Gastroesophageal sphincter (tissue), 3 donors: ENCODE data around the gene PSMD5.

Experiments
- POLR2A ChIP-seq, 2 donors: fragments of 450-650 bp; IDR thresholded peaks; one replicate each; pipeline ENCODE4 v1.6.1; 2017; ENCODE audit warnings: antibody characterized with exemption in 2 of 2, mild to moderate bottlenecking in 2 of 2, moderate library complexity in 1 of 2
- TF ChIP-seq, protein P1 (sequence below), 4 experiments: fragments of 200-600 bp in 2 of 4; fragments of 450-650 bp in 2 of 4; sonication (generic) in 1 of 4; IDR thresholded peaks; one replicate each; pipeline ENCODE4 v1.5.1; 2017 to 2019; ENCODE audit warnings: antibody characterized with exemption in 4 of 4, mild to moderate bottlenecking in 2 of 4, moderate library complexity in 2 of 4

DNA sequence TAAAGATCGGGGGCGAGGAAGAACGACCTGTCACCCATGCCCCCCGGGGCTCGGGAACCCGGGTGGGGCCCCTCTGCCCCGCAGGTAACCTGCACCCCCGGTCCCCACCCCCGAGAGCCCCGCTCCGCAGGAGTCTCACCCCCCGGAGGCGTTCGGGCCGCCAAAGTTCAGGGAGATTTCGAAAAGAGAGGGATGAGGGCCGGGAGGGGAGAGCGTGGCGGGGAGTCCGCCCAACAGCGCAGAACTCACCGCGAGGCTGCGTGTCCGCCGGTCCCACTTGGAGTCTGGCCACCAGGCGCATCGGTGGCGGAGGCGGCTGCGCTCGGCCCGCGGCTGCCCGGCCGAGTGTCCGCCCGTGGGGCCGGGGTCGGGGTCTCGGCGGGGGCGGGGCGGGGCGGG lies 34.1 kb upstream of the PSMD5 start, which contains the start of gene PHF19:
- no peak for TF ChIP-seq POLR2A (IDR thresholded peaks at IDR 0.05)
- TF ChIP-seq, protein P1, sequence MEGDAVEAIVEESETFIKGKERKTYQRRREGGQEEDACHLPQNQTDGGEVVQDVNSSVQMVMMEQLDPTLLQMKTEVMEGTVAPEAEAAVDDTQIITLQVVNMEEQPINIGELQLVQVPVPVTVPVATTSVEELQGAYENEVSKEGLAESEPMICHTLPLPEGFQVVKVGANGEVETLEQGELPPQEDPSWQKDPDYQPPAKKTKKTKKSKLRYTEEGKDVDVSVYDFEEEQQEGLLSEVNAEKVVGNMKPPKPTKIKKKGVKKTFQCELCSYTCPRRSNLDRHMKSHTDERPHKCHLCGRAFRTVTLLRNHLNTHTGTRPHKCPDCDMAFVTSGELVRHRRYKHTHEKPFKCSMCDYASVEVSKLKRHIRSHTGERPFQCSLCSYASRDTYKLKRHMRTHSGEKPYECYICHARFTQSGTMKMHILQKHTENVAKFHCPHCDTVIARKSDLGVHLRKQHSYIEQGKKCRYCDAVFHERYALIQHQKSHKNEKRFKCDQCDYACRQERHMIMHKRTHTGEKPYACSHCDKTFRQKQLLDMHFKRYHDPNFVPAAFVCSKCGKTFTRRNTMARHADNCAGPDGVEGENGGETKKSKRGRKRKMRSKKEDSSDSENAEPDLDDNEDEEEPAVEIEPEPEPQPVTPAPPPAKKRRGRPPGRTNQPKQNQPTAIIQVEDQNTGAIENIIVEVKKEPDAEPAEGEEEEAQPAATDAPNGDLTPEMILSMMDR (IDR thresholded peaks at IDR 0.05), result no peak
